CD4-positive, alpha-beta T cell treated with Interferon gamma for 1 hour (primary cell): ENCODE results near the gene TUBE1.
A peak's percentile ranks its signal among the peaks of the same experiment; 100 is the strongest.
"Not testable (repeated sequence)": the region's sequence is repeated elsewhere in the genome, so short reads cannot be mapped to it uniquely, and the experiment has no call there.

ENCODE experiments used
- DNase-seq: peaks from one replicate; pipeline ENCODE4 v3.0.0-alpha.2; 2020

The TUBE1 gene

DNA sequence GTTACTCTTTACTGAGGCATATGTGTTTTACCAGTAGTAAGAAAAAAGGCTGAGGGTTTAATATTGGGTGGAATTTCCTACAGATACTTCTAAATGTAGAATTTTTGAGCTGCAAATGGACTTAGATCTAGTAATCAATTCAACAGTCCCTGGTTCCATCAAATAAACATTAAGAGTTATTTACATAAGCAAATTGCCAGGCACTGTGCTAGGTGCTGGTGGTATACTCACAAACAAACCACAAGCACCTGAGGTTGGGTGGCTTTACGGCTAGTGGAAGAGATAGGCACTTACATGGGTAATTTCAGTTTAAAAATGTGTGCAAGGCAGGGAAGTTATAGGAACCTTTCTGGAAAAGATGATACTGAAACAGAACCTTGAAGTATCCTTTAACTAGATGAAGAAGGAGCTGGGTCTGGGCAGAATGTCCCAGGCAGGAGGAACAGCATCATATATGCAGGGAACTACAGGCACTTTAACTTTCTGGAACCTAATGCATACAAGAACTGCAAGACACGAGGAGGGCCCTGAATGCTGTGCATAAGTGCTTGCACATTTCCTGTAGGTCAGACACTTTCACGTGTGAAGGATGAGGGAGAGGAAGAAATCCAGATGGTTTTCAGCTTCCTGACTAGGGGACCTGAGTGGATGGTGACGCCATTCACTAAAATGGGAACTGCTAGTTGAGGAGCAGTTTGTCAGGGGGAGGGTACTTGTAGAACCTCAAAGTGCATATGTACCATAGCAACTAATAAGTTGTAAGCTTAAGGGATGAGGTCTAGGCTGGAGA is 28.8 kb downstream of the TUBE1 start:
- no peak for DNase-seq

DNA sequence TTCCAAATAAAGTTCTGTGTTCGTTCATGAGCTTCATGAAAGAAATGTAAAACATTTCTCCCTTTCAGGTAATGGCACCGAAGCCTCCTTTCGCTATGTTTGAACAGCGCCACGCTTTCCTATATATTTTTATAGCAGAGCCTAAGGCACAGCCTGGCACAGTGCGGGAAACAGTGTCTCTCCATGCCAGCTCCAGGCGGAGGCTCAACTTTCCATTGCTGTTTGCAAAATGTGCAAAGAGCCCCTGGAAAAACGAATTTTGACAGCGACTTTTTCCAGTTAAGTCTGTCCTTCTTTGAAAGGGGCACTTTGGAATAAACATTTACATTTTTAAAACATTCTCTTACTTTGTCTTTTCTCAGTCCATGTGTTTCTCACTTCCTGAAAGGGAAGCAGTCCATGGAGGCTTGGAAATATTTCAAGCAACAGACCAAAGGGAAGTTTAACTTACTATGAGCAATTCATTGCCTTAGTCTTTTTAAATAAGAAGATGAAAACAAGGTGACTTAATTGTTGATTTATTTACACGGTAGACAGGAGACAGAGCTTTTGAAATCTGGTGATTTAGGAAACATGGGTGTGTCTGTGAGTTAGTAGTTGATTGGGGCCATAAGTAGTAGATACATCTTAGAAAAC is 32.6 kb downstream of the TUBE1 start:
- DNase-seq = no peak

DNA sequence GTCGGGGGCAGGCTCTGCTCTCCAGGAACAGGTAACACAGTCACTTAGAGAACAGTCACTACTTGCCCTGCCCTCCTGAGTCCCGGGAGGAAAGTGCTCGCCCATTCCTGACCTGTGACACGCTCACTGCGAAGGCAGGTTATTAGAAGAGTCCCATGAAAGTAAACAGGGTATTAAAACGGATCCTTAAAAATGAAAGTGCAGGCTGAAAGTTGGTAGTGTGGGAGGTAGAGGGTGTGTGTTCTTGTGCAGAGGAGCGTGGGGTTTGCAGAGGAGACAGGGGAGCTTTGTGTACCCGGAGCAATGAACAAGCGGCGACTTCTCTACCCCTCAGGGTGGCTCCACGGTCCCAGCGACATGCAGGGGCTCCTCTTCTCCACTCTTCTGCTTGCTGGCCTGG is 33.3 kb downstream of the TUBE1 start, which contains the start of gene CCN6:
TSS of gene CCN6 (plus strand) at position 104 of the 400 bp plus-strand sequence. CDS start at position 358, 254 bp downstream.
- DNase-seq = no peak

DNA sequence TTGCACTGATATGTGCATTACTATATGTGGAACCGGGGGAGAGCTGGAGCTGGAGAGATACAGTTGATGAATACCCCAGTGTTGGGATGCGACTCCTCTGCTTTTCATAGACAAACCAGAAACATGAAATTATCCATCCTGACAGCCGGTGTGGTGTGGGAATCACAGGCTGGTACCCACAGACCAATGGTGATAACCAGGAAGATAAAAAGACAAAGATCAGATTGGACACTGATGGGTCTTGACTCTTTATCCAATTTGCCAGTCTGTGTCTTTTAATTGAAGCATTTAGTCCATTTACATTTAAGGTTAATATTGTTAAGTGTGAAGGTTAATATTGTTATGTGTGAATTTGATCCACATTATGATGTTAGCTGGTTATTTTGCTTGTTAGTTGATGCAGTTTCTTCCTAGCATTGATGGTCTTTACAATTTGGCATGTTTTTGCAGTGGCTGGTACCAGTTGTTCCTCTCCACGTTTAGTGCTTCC is 36.0 kb downstream of the TUBE1 start:
- DNase-seq = not testable (repeated sequence)

DNA sequence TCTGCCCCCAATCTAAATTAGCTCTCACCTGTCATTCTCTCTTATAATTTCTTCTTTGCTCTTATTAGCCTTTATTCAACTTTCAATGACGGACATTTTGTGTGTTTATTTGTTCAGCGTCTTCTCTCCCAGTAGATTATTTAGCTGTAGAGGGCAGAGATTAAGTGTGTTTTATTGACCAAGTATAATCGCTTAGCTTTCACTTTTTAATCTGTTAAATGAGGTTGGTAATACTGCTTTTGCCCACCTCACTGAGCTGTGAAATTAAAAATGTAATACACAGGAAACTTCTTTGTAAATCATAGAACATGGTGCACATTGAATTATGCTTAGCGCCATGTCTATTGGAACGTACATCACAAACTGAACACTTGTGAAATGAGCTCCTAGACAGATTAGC is 36.9 kb downstream of the TUBE1 start:
- no peak for DNase-seq

DNA sequence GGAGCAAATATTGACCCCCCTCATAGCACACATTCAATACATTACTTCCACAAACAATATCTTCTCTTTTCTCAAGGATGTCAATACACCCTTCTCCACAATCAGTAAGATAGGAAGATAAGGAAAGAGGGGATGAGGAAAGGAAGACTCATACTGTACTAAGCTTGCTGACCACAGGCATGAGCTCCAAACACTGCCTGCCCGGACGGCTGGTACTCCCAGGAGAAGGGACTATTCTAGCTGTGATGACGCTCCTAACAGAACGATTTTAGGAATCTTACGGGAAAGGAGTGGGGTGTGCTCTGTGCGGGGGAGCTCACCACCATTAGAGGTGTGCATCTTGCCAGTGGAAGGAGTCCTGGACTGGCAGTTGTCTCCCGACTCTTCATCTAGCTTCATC is 37.3 kb downstream of the TUBE1 start:
- no peak for DNase-seq

DNA sequence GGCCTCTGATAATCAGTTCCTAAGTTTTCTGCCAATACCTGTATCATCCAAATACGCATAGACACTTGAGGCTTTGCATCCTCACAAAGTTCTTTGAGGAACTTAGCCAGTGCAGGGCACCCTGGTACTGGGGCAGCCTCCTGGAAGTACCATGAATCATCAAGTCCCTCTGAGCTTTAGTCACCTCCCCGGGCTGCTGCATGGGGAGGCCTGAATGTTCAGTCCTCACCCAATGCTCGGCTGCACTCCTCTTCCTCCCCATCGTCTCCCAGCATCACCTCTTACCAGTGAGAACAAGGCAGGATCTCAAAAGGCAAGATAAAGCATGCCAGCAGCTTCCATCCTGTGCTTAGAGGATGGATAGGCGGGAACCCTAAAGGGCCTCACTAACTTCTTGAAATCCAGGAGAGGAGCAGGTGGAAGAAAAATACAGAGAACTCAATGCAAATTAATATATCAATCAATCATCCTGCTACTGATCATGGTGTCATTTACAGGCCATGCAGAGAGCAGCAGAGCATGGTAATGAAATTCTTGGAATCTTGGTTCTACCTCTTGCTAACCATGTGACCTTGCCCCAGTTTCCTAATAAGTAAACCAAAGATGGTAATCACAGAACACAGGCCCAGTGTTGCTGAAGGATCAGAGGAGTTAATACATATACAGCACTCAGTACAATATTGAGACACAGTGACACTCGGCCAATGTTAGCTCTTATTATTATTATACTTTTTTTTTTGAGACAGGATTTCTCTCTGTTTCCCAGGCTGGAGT is 38.1 kb downstream of the TUBE1 start:
- no peak for DNase-seq

DNA sequence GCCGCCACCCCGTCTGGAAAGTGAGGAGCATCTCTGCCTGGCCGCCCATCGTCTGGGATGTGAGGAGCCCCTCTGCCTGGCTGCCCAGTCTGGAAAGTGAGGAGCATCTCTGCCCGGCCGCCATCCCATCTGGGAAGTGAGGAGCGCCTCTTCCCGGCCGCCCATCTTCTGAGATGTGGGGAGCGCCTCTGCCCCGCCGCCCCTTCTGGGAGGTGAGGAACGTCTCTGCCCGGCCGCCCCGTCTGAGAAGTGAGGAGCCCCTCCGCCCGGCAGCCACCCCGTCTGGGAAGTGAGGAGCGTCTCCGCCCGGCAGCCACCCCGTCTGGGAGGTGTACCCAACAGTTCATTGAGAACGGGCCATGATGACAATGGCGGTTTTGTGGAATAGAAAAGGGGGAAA is 39.8 kb downstream of the TUBE1 start:
- not testable (repeated sequence) for DNase-seq

DNA sequence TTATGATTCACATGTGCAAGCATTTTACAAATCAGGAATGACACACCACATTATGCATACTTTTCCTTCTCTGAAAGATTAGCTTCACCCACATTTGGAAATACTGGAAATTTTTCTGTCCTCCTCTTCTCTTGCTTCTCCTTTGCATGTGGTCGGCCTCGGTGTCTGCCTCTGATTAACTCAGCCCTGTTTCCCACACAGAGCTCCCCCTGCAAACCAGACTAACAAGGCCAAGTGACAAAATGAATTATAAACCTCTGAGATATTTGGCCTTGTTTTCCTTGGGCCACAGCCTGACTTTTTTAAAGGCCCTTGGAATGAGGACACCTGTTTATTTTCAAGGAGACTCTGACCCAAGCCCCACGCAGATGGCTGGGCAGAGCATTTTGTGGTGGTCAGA is 42.4 kb downstream of the TUBE1 start:
- DNase-seq = no peak

DNA sequence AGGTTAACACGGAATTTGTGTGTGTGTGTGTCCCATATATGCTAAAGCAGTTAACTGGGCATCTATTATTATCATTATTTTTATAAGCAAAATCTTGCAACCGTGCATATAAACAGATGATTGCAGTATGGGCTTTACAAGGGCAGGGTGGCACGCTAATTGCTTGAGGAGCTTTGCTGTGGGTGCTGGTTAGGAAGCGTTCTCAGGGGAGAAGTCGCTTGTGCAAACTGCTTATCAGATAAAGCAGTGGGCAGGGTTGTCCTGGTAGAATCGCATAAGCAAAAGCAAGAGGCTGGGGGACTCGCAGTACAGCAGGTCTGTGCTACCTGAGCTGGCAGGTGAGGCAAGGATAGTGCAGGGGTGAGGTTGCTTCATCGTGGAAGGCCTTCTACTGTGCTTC is 43.1 kb downstream of the TUBE1 start:
- DNase-seq = no peak

DNA sequence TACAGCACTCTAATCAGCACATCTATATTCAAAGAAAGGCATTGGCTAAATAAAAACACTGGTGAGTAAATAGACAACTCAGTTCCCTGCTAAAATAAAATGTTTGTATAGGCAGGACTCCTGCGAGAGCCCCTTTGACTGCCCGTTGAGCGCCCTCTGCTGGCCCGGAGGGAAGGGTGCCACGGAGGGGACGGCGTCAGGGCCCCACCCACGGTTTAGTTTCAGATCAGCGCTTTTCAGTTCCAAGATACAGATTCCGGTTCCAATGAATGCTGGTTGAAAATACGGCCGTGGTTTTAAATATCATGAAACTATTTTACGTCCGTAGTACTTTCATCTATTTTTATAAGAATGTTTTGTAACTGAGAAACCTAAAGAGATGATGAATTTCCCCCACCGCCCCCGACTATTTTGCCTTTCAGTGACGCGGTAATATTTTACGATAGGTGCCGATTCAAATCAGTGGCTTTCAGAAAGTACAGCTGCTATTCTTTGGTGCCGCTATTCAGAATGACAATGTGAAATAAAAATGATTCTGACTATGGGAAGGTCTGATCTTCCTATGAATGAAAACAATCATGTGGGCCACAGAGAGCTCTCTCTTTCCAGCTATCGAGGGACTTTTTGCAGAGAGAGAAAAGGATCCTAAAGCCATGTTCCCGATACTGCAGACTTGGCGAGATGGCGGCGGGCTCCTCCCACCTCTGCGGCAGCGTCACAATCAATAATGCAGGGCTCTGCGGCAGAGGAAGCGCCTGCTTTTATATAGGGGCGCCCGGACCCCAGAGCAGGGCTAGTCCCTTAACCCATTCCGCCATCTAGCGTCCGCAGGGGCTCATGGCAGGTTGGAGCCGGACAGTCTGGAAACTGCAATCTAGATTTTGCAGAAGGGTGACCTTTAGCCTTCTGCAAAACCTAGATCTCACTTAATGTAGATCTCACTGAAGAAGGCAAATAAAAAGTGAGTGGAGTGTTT is 44.0 kb downstream of the TUBE1 start:
- peak; percentile 92 for DNase-seq

DNA sequence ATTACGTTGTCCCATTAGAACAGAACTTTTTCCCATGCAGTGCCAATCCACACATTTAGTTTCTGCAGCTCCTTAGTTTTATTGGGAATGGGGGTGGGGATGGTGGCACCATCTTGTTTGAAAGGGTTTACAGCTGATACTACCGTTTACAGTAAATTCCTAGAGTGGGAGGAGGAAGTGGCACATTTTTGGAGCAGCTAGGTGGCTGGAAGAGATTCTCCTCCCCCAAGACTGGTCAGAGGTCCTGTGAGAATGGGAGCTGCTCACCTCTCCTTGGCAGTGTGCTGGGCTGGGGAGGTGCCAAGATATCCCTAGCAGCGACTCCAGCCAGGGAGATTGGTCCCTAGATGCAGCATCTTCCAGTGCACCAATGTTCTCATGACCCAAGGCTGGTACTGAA is 45.7 kb downstream of the TUBE1 start:
- DNase-seq = no peak

DNA sequence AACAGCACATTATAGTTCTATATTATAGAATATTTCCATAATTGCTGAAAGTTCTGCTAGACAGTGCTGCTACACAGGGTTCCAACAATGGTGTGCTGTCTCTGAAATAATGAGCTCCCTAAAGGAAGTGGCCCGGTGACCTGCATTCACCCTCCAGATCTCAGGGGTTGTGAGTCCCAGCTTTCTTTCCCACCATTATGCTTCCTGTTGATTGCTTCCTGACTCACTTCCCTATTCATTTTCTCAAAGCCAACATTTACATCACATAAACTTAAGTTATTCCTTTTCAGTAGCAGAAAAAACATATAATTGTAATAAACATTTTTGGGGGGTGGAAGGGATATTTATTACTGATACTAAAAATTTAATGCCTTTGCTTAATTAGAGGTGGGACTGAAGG is 46.3 kb downstream of the TUBE1 start:
- DNase-seq = no peak

DNA sequence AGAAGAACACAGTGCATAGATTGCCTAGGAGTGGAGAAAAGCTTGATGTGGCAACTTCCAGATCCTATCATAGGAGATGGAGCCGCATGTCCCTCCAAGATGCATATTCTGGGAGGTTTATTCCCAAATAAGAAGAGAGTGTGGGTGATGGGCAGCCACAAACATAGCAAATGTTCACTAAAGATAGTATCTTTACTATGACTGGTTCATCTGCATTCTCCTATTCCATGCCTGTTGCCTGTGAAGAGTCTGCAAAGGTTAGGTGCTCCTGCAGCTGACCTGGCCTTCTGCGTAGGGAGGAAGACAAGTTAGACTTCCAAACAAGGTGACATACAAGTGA is 47.9 kb downstream of the TUBE1 start:
- no peak for DNase-seq

DNA sequence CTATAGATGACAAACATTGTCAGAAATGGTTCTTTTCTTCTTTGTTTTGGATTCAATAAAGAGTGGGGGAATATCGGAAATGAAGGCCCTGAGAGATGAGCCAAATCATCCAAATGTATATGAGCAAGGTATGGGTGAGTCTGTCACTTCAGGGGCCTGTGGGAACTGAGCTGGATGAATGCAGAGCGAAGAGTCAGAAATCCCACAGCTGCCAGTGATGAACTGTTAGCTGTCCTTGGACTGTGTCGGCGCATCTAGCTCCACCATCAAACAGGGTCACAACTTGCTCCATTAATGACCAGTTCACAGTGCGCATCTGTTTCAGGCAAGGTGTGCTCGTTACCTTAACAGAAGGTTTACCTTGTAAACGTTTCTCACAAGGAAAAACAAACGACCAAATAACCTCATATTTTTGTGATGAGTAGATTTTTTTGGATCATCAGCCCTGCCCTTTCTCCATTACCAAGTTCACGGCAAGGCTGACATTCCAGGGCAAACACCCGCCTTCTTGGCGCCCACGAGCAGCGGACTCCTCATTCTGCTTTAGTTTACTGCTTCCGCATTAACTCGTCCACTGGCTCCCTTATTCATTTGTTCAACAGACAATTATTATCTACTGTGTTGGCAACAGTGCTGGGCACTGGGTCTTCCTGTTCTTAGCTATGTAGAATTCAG is 48.4 kb downstream of the TUBE1 start:
- DNase-seq = no peak

DNA sequence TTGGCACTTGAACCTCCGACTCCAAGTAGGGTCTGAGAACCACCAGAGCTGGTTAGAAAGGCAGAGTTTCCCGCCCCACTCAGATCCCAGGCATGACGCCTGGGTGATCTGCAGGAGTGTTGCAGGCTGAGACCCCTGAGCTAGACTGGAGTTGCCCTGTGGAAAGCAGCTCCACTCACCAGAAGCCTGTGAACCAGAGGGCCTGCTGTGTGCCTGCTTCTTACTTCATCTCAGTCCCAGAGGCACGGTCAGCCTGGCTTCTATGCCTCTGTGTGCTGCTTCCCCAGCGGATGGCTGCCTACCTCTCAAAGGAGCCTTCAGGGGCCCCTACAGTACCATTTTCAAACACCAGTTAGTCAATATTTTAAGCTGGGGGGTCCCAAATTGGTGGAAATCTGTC is 49.0 kb downstream of the TUBE1 start:
- no peak for DNase-seq

DNA sequence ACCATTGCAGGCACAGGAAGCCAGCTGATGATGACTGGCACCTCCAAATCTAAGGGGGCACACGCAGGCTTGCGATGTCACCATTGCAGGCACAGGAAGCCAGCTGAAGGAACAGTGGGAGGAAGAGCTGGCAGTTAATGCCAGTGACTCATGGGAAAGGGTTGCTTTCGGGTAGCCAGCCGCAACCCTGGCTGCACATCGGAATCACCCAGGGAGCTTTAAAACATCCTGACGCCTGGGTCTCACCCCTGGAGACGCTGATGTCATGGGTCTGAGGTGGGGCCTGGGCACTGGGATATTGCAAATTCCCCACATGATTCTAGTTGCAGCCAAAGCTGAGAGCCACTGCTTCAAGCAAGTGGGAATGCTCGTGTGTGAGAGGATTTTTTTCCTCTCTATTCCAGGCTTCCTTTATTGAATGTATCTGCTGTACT is 49.5 kb downstream of the TUBE1 start:
- no peak for DNase-seq

DNA sequence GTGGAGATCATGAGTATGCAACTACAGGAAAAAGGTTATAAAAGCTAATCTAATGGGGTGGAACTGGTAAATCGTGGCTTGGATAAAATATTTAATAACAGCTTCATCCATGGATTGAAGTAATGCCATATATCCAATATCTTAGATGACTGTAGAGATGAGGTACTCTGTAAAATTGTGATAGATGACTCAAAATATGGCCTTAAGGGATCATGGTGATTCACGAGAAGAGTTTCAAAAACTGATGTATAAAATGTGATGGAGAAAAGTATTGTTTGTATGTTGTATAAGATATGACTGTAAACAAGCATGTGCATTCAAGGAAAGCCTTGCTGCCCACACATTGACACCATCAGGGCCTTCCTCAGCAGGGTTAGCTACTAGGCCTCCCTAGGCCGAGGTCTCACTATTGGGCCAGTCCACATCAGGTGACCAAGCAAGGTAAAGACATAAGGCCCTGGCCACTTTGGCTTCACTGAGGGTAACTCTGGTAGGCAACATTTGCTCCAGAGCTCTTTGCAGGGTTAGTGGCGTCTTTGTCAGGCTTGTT is 51.1 kb downstream of the TUBE1 start:
- no peak for DNase-seq

DNA sequence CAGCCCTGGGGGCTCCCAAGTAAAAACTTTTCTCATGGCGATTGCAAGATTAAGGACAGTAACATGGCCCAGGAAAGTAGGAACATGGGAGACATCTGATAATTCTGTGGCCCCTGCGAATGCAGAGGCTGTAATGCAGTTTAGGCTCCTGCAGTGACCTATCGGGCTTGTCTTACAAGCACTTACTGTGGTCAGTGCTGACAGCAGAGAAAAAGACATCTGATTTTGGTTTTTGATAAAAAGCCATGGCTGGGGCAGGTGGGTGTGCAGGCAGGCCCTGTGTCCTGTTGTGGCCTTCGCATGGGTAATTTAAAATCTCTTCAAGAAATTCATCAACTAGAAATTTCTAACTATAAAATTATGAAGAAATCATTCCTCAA is 52.7 kb downstream of the TUBE1 start:
- DNase-seq = no peak

DNA sequence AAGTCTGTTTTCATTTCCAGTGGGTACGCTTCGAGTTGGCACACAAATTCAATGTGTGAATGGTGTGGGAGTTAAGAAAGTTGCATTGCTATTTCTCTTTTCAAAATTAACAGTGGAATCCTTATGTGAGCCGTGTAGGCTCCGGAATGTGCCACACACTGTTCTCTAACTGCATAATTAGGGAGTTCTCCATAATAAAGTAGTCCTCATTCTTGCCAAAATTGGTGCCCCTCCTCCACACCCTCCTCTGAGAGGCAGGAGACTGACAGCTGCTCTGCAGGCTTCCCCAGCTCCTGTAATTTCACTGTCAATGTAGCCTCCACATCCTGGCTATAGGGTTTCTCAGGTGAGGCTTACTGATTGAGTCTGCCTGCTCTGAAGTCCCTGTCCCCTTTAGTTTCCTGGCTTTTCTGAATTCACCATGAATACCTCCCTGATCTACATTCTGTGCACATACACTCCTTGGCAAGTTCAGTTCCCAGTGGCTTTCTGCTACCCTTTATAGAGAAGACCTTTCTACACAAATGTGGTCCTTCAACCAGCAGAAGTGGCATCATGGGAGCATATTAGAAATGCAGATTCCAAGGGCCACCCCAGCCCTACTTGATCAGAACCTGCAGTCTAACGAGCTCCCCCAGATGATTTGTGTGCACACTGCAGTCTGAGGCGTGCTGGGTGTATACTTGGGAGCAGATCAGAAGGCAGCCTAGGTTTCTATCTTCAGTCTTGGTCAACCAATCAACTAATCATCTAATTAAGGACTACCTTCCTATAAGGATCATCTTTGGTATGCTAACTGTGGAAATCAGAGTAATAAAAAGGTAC is 53.3 kb downstream of the TUBE1 start:
- DNase-seq = no peak

DNA sequence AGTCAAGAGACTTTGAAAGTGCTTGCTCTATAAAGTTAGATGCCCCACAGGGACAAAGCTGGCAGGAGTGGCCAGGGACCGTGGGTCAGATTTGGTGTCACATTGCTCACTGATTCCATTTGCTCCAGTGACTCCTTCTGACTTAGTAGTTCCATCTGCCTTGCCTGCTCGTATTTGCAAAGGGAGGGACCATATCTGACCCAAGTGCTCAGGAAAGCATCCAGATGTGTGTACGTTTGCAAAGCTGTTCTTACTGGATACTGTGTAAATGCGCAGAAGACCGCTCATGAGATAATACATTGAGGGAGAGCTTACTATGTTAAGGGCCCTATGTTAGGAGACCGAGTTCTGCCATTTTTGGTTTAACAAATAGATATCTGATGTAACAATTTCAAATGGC is 54.6 kb downstream of the TUBE1 start:
- no peak for DNase-seq
